KMS-11 (cell line): ENCODE results near the gene GAA.
A peak's percentile ranks its signal among the peaks of the same experiment; 100 is the strongest.

ENCODE experiments used
- H2AFZ ChIP-seq: fragments of 200-600 bp; sonication (generic); 2 replicates; pipeline ENCODE4 v1.6.1; 2016; ENCODE audit warnings: antibody characterized with exemption, mixed run types, low read depth
- H3K27ac ChIP-seq: fragments of 200-600 bp; sonication (generic); 2 replicates; pipeline ENCODE4 v1.6.1; 2016; ENCODE audit warnings: mild to moderate bottlenecking, mixed run types
- H3K27me3 ChIP-seq: fragments of 200-600 bp; sonication (generic); 2 replicates; pipeline ENCODE4 v1.6.1; 2017; ENCODE audit warnings: mild to moderate bottlenecking, low read depth, mixed run types, moderate library complexity; ENCODE audit not compliant: insufficient read depth
- H3K36me3 ChIP-seq: fragments of 200-600 bp; sonication (generic); 2 replicates; pipeline ENCODE4 v1.6.1; 2017; ENCODE audit warnings: mild to moderate bottlenecking, mixed run types; ENCODE audit not compliant: insufficient read depth
- H3K4me1 ChIP-seq: fragments of 200-600 bp; sonication (generic); 2 replicates; pipeline ENCODE4 v1.6.1; 2016; ENCODE audit warnings: mild to moderate bottlenecking, low read depth, mixed run types; ENCODE audit not compliant: poor library complexity, severe bottlenecking
- H3K4me2 ChIP-seq: fragments of 200-600 bp; sonication (generic); 2 replicates; pipeline ENCODE4 v1.7.0; 2016; ENCODE audit warnings: mild to moderate bottlenecking, mixed run types
- H3K4me3 ChIP-seq: fragments of 200-600 bp; sonication (generic); IDR thresholded peaks from 2 replicates; pipeline ENCODE4 v1.6.1; 2017; ENCODE audit warnings: low read depth, low read length, mixed read lengths; ENCODE audit not compliant: insufficient read depth
- H3K79me2 ChIP-seq: fragments of 200-600 bp; sonication (generic); 2 replicates; pipeline ENCODE4 v1.6.1; 2016; ENCODE audit warnings: low read depth, mixed run types; ENCODE audit not compliant: insufficient read depth
- H3K9ac ChIP-seq: fragments of 200-600 bp; sonication (generic); 2 replicates; pipeline ENCODE4 v1.6.1; 2016; ENCODE audit warnings: mild to moderate bottlenecking, mixed run types
- H4K20me1 ChIP-seq: fragments of 200-600 bp; sonication (generic); 2 replicates; pipeline ENCODE4 v1.6.1; 2016; ENCODE audit warnings: mild to moderate bottlenecking, mixed run types; ENCODE audit not compliant: insufficient read depth
- TF ChIP-seq, protein P1 (sequence below): fragments of 200-600 bp; sonication (generic); conservative IDR thresholded peaks from 2 replicates; pipeline ENCODE4 v1.6.1; 2017; ENCODE audit warnings: low read depth, mild to moderate bottlenecking, antibody characterized with exemption, low read length, moderate library complexity, mixed read lengths

Gene GAA

GRCh38 chr17:80100035-80100323 is 1.4 kb upstream of the GAA start:
- Histone ChIP-seq H3K79me2 (no peaks in the 10 kb centered on the region), H3K4me1 (peaks cover 17% of the 10 kb centered on the region), H3K4me3 (no peak overlapping the region), H3K27ac (no peak overlapping the region), H4K20me1 (no peaks in the 10 kb centered on the region), H3K27me3 (peaks cover 29% of the 10 kb centered on the region), H2AFZ (no peak overlapping the region), H3K4me2 (no peak overlapping the region), H3K9ac (no peak overlapping the region), H3K36me3 (no peaks in the 10 kb centered on the region)
- TF ChIP-seq, protein P1, sequence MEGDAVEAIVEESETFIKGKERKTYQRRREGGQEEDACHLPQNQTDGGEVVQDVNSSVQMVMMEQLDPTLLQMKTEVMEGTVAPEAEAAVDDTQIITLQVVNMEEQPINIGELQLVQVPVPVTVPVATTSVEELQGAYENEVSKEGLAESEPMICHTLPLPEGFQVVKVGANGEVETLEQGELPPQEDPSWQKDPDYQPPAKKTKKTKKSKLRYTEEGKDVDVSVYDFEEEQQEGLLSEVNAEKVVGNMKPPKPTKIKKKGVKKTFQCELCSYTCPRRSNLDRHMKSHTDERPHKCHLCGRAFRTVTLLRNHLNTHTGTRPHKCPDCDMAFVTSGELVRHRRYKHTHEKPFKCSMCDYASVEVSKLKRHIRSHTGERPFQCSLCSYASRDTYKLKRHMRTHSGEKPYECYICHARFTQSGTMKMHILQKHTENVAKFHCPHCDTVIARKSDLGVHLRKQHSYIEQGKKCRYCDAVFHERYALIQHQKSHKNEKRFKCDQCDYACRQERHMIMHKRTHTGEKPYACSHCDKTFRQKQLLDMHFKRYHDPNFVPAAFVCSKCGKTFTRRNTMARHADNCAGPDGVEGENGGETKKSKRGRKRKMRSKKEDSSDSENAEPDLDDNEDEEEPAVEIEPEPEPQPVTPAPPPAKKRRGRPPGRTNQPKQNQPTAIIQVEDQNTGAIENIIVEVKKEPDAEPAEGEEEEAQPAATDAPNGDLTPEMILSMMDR = no peak

GRCh38 chr17:80101946-80102663 is 724 bp downstream of the GAA start:
- Histone ChIP-seq H3K27ac (peak overlapping the region; percentile 16; the same call in 1 of the 2 replicates), H4K20me1 (no peaks in the 10 kb centered on the region), H2AFZ (peak overlapping the region; percentile 73), H3K4me2 (peak overlapping the region; percentile 99), H3K79me2 (no peaks in the 10 kb centered on the region), H3K27me3 (peaks cover 25% of the 10 kb centered on the region), H3K4me1 (peaks cover 17% of the 10 kb centered on the region), H3K4me3 (no peak overlapping the region), H3K36me3 (no peaks in the 10 kb centered on the region), H3K9ac (peak overlapping the region; percentile 83)
- TF ChIP-seq, protein P1 = no peak

- H3K9ac ChIP-seq = no peak overlapping the region
- H3K4me2 ChIP-seq = peak overlapping the region; percentile 99
- H3K4me3 ChIP-seq = no peak overlapping the region
- peaks cover 17% of the 10 kb centered on the region for H3K27me3 ChIP-seq
- H3K36me3 ChIP-seq = no peaks in the 10 kb centered on the region
- peaks cover 17% of the 10 kb centered on the region for H3K4me1 ChIP-seq
- no peaks in the 10 kb centered on the region for H4K20me1 ChIP-seq
- no peaks in the 10 kb centered on the region for H3K79me2 ChIP-seq
- H3K27ac ChIP-seq = no peak overlapping the region
- TF ChIP-seq, protein P1 = no peak
- H2AFZ ChIP-seq = no peak overlapping the region
Observed at GRCh38 chr17:80102664-80103448, 1.5 kb downstream of the GAA start.

- no peak overlapping the region for H3K4me3 ChIP-seq
- H3K4me1 ChIP-seq = peaks cover 17% of the 10 kb centered on the region
- no peak overlapping the region for H3K4me2 ChIP-seq
- TF ChIP-seq, protein P1 = no peak
- H2AFZ ChIP-seq = no peak overlapping the region
- H3K27me3 ChIP-seq = peaks cover 13% of the 10 kb centered on the region
- H3K79me2 ChIP-seq = no peaks in the 10 kb centered on the region
- no peak overlapping the region for H3K27ac ChIP-seq
- no peaks in the 10 kb centered on the region for H3K36me3 ChIP-seq
- no peaks in the 10 kb centered on the region for H4K20me1 ChIP-seq
- H3K9ac ChIP-seq = no peak overlapping the region
Observed at GRCh38 chr17:80103449-80104085, 2.2 kb downstream of the GAA start.
